A549 (cell line): ENCODE measurements around the gene MRFAP1L1. TPM values are rescaled to one million over a fixed set of nuclear protein-coding genes. Genes with fewer than 3 reads are reported as not detected.
A peak's percentile ranks its signal among the peaks of the same experiment; 100 is the strongest.

Source experiments
- ATAC-seq, 2 experiments: fragments of 200-7000 bp in 1 of 2; fragments of >200 bp in 1 of 2; cut with Nextera tagmentation in 1 of 2; cut with Tn5 transposase in 1 of 2; 3 replicates each; pipeline versions ENCODE4 v1.8.0 to v1.9.1; 2018 to 2020; ENCODE audit warnings: mild to moderate bottlenecking in 1 of 2, moderate library complexity in 1 of 2
- CTCF ChIA-PET: fragments of 300-600 bp; sonication (Branson Sonifier 250); formaldehyde crosslinking; extraction: SDS; loops from one replicate; lab custom pipeline; 2021; ENCODE audit warnings: antibody characterized with exemption, inconsistent platforms; lab: Yijun Ruan, JAX
- POLR2A ChIA-PET: fragments of 350-600 bp; formaldehyde crosslinking; extraction: SDS; loops from one replicate; lab custom pipeline; 2021; ENCODE audit warnings: antibody characterized with exemption, inconsistent platforms; lab: Yijun Ruan, JAX
- DNase-seq, 2 experiments: peaks; one replicate each; pipeline versions ENCODE4 v3.0.0 to v3.0.0-alpha.2; 2011 to 2016; ENCODE audit warnings: low read depth in 1 of 2, low spot score in 1 of 2
- FAIRE-seq: peaks from 2 replicates; lab custom pipeline; 2011; peaks lifted over from hg19 to GRCh38; lab: Jason Lieb, UNC
- H3K27ac ChIP-seq, 2 experiments: fragments of >200 bp; sonication (Bioruptor Twin); formaldehyde crosslinking; 3 replicates each; pipeline ENCODE4 v1.5.1; 2016 to 2017
- H3K4me1 ChIP-seq: fragments of >200 bp; sonication (Bioruptor Twin); formaldehyde crosslinking; 3 replicates; pipeline ENCODE4 v1.6.1; 2016
- H3K4me2 ChIP-seq: fragments of >200 bp; sonication (Bioruptor Twin); formaldehyde crosslinking; 3 replicates; pipeline ENCODE4 v1.6.1; 2016
- H3K4me3 ChIP-seq: fragments of >200 bp; sonication (Bioruptor Twin); formaldehyde crosslinking; 3 replicates; pipeline ENCODE4 v1.5.1; 2016
- H3K9me3 ChIP-seq: fragments of >200 bp; sonication (Bioruptor Twin); formaldehyde crosslinking; 3 replicates; pipeline ENCODE4 v1.6.1; 2016
- CBX2 ChIP-seq: fragments of 200-600 bp; sonication (generic); IDR thresholded peaks from 2 replicates; pipeline ENCODE4 v1.6.1; 2016; ENCODE audit warnings: low read depth, mild to moderate bottlenecking, borderline replicate concordance
- EHF ChIP-seq: fragments of 250-450 bp; sonication (Bioruptor Pico); IDR thresholded peaks from 2 replicates; pipeline ENCODE4 v1.5.0; 2020; ENCODE audit warnings: mild to moderate bottlenecking
- FOSL2 ChIP-seq, 2 experiments: fragments of 450-650 bp in 1 of 2; fragments of >200 bp in 1 of 2; sonication (Bioruptor Twin) in 1 of 2; formaldehyde crosslinking; IDR thresholded peaks; 2 replicates each; pipeline versions ENCODE4 v1.5.0 to v1.6.1; 2016 to 2020; ENCODE audit warnings: mild to moderate bottlenecking in 1 of 2, moderate library complexity in 1 of 2
- FOXS1 ChIP-seq: fragments of 250-450 bp; sonication (Bioruptor Pico); IDR thresholded peaks from 2 replicates; pipeline ENCODE4 v1.5.0; 2020; ENCODE audit warnings: mild to moderate bottlenecking, moderate library complexity
- HDAC2 ChIP-seq: fragments of 200-600 bp; sonication (generic); IDR thresholded peaks from 2 replicates; pipeline ENCODE4 v1.6.1; 2016
- HEYL ChIP-seq: fragments of 250-450 bp; sonication (Bioruptor Pico); IDR thresholded peaks from 2 replicates; pipeline ENCODE4 v1.8.0; 2021; ENCODE audit warnings: mild to moderate bottlenecking, moderate library complexity
- HOXA7 ChIP-seq: fragments of 250-450 bp; sonication (Bioruptor Pico); IDR thresholded peaks from 2 replicates; pipeline ENCODE4 v1.5.0; 2020; ENCODE audit warnings: mild to moderate bottlenecking, moderate library complexity
- HOXB13 ChIP-seq: fragments of 250-450 bp; sonication (Bioruptor Pico); IDR thresholded peaks from 2 replicates; pipeline ENCODE4 v1.5.0; 2020; ENCODE audit warnings: low read depth, mild to moderate bottlenecking, moderate library complexity
- KDM5A ChIP-seq: fragments of 200-600 bp; sonication (generic); IDR thresholded peaks from 2 replicates; pipeline ENCODE4 v1.6.1; 2016; ENCODE audit warnings: antibody characterized with exemption, mild to moderate bottlenecking
- MAFK ChIP-seq: fragments of 450-650 bp; IDR thresholded peaks from 2 replicates; pipeline ENCODE4 v1.6.1; 2014; ENCODE audit not compliant: partially characterized antibody
- MYC ChIP-seq: IDR thresholded peaks from 2 replicates; pipeline ENCODE4 v1.6.1; 2012; ENCODE audit warnings: mild to moderate bottlenecking, inconsistent platforms, low read length, improper control_type of control experiment, borderline replicate concordance
- NR3C1 ChIP-seq: fragments of >200 bp; sonication (Bioruptor Twin); formaldehyde crosslinking; IDR thresholded peaks from 3 replicates; pipeline ENCODE4 v1.6.1; 2017
- POLR2A ChIP-seq: IDR thresholded peaks from 2 replicates; pipeline ENCODE4 v1.6.1; 2012; ENCODE audit warnings: mild to moderate bottlenecking, low read length
- RAD21 ChIP-seq, 2 experiments: fragments of >200 bp in 1 of 2; sonication (Bioruptor Twin) in 1 of 2; formaldehyde crosslinking in 1 of 2; IDR thresholded peaks in 1 of 2; conservative IDR thresholded peaks in 1 of 2; 2 replicates in 1 of 2; 3 replicates in 1 of 2; pipeline ENCODE4 v1.6.1; 2012 to 2018; ENCODE audit warnings: inconsistent platforms in 1 of 2
- SMC3 ChIP-seq: fragments of >200 bp; sonication (Bioruptor Twin); formaldehyde crosslinking; IDR thresholded peaks from 3 replicates; pipeline ENCODE4 v1.6.1; 2018; ENCODE audit warnings: inconsistent platforms
- SREBF2 ChIP-seq: fragments of 450-650 bp; IDR thresholded peaks from 2 replicates; pipeline ENCODE4 v1.6.1; 2014; ENCODE audit warnings: mild to moderate bottlenecking, moderate library complexity
- ZSCAN20 ChIP-seq: fragments of 250-450 bp; sonication (Bioruptor Pico); IDR thresholded peaks from 2 replicates; pipeline ENCODE4 v1.8.0; 2022; ENCODE audit warnings: mild to moderate bottlenecking, moderate library complexity
- WGBS: methylation state at CpG from one replicate; pipeline ENCODE4 v1.1.6; 2017; ENCODE audit errors: missing lambda C conversion rate; 5-methylcytosine and 5-hydroxymethylcytosine counted together
- polyA plus RNA-seq, 4 experiments: library from polyadenylated mRNA; depleted of rRNA in 3 of 4; stranded (reverse); fragments of >200 nt; fragmentation: RNase III in 1 of 4; extraction: RNeasy Plus Mini Kit Qiagen cat#74134 plus additional on column Dnase treatment in 1 of 4; gene quantifications; 2 replicates in 3 of 4; 3 replicates in 1 of 4; pipeline ENCODE4 v1.2.3, GENCODE V29; 2011 to 2017
- TF ChIP-seq, protein P1 (sequence below): fragments of 150-350 bp; IDR thresholded peaks from 2 replicates; pipeline ENCODE4 v1.6.1; 2014; ENCODE audit warnings: low read depth, mild to moderate bottlenecking, low read length
- TF ChIP-seq, protein P2 (sequence below): fragments of 250-450 bp; sonication (Bioruptor Pico); IDR thresholded peaks from 2 replicates; pipeline ENCODE4 v1.5.0; 2021; ENCODE audit warnings: mild to moderate bottlenecking, moderate library complexity, borderline replicate concordance
- TF ChIP-seq, protein P3 (sequence below): IDR thresholded peaks from 2 replicates; pipeline ENCODE4 v1.6.1; 2012; ENCODE audit warnings: low read depth, borderline replicate concordance
- TF ChIP-seq, protein P4 (sequence below): fragments of 200-600 bp; sonication (generic); IDR thresholded peaks from 2 replicates; pipeline ENCODE4 v1.6.1; 2016; ENCODE audit warnings: antibody characterized with exemption, mild to moderate bottlenecking, moderate library complexity
- TF ChIP-seq, protein P5 (sequence below): IDR thresholded peaks from 2 replicates; pipeline ENCODE4 v1.6.1; 2012

Gene MRFAP1L1
- polyA plus RNA-seq, 2 of the 4 experiments (the other 2 are of a cell fraction) = 46.1 to 78.2 TPM

DNA sequence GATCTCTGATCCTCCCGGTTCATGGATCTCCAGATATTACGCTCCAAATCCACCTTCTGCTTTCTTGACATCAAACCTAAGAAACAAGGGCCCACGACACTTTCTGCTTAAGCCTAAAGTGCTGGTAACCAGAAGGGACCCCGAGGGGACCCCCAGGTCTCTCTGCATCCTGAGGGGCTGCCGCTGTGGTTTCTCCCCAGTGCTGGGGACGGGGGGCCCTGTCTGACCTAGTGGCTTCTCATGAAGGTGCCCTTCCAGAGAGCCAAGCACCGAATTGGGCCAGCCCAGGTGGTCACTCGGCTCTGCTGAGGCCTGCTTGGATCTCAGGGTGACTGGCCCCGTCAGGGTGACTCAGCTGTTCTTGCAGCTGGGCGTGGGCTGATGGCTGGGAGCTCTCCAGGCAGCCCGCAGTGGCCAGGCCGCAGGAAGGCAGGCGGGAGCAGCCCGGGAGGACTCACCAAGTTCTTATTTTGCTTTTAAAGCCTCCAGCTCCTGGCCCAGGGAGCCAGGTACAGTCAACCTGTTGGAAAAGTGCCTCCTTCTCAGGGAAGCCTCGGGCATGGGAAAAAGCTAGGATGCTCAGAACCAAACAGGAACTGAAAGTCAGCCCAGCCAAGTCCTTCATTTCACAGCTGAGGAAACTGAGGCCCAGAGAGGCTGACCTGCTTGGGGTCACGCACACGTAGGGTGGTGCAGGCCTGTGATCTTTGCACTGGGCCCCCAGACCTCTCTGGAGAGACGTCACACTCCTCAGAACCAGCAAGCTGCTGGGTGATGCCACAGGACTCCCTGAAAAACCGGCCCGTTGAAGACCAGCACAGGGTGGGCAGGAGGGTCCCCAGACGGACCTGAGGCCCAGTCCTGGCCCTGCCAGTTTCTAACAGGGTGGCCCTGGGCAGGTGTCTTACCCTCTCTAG is 23.0 kb upstream of the MRFAP1L1 start (continued):
- TF ChIP-seq, protein P1, sequence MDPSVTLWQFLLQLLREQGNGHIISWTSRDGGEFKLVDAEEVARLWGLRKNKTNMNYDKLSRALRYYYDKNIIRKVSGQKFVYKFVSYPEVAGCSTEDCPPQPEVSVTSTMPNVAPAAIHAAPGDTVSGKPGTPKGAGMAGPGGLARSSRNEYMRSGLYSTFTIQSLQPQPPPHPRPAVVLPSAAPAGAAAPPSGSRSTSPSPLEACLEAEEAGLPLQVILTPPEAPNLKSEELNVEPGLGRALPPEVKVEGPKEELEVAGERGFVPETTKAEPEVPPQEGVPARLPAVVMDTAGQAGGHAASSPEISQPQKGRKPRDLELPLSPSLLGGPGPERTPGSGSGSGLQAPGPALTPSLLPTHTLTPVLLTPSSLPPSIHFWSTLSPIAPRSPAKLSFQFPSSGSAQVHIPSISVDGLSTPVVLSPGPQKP = no peak
- no peak for TF ChIP-seq FOSL2 (IDR thresholded peaks at IDR 0.05)
- peak; percentile 70 for TF ChIP-seq FOSL2 (CRISPR knock-in tag; IDR thresholded peaks at IDR 0.05)
- TF ChIP-seq RAD21 (conservative IDR thresholded peaks at IDR 0.05 in 1 of 2, IDR thresholded peaks at IDR 0.05 in 1 of 2) = no peak
- TF ChIP-seq SREBF2 = no peak
- no peak for TF ChIP-seq HOXA7
- no peak for TF ChIP-seq KDM5A
- TF ChIP-seq POLR2A = no peak
- no peak for TF ChIP-seq CBX2
- TF ChIP-seq MYC = no peak
- TF ChIP-seq, protein P2, sequence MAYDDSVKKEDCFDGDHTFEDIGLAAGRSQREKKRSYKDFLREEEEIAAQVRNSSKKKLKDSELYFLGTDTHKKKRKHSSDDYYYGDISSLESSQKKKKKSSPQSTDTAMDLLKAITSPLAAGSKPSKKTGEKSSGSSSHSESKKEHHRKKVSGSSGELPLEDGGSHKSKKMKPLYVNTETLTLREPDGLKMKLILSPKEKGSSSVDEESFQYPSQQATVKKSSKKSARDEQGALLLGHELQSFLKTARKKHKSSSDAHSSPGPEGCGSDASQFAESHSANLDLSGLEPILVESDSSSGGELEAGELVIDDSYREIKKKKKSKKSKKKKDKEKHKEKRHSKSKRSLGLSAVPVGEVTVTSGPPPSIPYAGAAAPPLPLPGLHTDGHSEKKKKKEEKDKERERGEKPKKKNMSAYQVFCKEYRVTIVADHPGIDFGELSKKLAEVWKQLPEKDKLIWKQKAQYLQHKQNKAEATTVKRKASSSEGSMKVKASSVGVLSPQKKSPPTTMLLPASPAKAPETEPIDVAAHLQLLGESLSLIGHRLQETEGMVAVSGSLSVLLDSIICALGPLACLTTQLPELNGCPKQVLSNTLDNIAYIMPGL (CRISPR knock-in tag) = no peak; the same call in 1 of the 2 replicates
- peak; percentile 67 for TF ChIP-seq HOXB13
- peak; percentile 75; the same call in 1 of the 2 replicates for TF ChIP-seq ZSCAN20 (CRISPR knock-in tag)

DNA sequence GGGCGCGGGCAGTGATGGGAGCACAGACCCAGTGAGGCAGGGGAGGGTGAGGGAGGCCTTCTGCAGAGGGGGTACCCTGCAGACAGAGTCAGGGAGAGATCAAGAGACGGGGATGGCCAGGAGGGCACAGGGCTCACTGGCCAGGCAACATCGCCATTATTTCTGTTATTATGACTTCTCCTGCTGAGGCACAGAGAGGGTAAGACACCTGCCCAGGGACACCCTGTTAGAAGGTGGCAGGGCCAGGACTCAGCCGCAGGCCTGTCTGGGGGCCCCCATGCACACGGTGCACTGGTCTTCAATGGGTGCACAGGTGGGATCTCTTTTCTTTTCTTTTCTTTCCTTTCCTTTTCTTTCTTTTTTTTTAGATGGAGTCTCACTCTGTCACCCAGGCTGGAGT is 22.1 kb upstream of the MRFAP1L1 start:
- Histone ChIP-seq H3K4me3 (no peak overlapping the region), H3K4me2 (no peak overlapping the region; the same call in 2 of the 3 replicates), H3K9me3 (no peaks in the 10 kb centered on the region), H3K4me1 (peaks cover 19% of the 10 kb centered on the region), H3K27ac (peak overlapping the region; percentile 99 to 100)
- POLR2A ChIA-PET = no interaction called here
- TF ChIP-seq HEYL (CRISPR knock-in tag) (no peak), SMC3 (no peak), HOXB13 (no peak), NR3C1 (no peak), SREBF2 (no peak), FOXS1 (CRISPR knock-in tag) (no peak), HOXA7 (no peak), KDM5A (no peak), EHF (no peak), POLR2A (no peak), HDAC2 (no peak), MYC (no peak), MAFK (no peak)
- TF ChIP-seq, protein P2 (CRISPR knock-in tag) = no peak
- TF ChIP-seq, protein P3, sequence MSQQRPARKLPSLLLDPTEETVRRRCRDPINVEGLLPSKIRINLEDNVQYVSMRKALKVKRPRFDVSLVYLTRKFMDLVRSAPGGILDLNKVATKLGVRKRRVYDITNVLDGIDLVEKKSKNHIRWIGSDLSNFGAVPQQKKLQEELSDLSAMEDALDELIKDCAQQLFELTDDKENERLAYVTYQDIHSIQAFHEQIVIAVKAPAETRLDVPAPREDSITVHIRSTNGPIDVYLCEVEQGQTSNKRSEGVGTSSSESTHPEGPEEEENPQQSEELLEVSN = no peak
- TF ChIP-seq, protein P4, sequence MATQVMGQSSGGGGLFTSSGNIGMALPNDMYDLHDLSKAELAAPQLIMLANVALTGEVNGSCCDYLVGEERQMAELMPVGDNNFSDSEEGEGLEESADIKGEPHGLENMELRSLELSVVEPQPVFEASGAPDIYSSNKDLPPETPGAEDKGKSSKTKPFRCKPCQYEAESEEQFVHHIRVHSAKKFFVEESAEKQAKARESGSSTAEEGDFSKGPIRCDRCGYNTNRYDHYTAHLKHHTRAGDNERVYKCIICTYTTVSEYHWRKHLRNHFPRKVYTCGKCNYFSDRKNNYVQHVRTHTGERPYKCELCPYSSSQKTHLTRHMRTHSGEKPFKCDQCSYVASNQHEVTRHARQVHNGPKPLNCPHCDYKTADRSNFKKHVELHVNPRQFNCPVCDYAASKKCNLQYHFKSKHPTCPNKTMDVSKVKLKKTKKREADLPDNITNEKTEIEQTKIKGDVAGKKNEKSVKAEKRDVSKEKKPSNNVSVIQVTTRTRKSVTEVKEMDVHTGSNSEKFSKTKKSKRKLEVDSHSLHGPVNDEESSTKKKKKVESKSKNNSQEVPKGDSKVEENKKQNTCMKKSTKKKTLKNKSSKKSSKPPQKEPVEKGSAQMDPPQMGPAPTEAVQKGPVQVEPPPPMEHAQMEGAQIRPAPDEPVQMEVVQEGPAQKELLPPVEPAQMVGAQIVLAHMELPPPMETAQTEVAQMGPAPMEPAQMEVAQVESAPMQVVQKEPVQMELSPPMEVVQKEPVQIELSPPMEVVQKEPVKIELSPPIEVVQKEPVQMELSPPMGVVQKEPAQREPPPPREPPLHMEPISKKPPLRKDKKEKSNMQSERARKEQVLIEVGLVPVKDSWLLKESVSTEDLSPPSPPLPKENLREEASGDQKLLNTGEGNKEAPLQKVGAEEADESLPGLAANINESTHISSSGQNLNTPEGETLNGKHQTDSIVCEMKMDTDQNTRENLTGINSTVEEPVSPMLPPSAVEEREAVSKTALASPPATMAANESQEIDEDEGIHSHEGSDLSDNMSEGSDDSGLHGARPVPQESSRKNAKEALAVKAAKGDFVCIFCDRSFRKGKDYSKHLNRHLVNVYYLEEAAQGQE = no peak
- TF ChIP-seq, protein P5, sequence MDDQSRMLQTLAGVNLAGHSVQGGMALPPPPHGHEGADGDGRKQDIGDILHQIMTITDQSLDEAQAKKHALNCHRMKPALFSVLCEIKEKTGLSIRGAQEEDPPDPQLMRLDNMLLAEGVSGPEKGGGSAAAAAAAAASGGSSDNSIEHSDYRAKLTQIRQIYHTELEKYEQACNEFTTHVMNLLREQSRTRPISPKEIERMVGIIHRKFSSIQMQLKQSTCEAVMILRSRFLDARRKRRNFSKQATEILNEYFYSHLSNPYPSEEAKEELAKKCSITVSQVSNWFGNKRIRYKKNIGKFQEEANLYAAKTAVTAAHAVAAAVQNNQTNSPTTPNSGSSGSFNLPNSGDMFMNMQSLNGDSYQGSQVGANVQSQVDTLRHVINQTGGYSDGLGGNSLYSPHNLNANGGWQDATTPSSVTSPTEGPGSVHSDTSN = no peak
- no peak for DNase-seq
- no peak for FAIRE-seq
- 97% methylated on average over 6 of the region's 6 CpGs for WGBS
- no peak for ATAC-seq
- CTCF ChIA-PET = interaction anchor here (3.6 to 5.5 kb wide), 2 partner anchors 12 to 141 kb away, joined by 16 to 38 read pairs; no protein-coding TSS in a partner anchor
